AG08395 (cell line): Measurements from ENCODE around the gene VMAC.
A peak's percentile ranks its signal among the peaks of the same experiment; 100 is the strongest.

Source experiments
- DNase-seq: peaks from one replicate; pipeline ENCODE4 v3.0.0; 2012; ENCODE audit warnings: mixed read lengths, low spot score

VMAC gene

DNA sequence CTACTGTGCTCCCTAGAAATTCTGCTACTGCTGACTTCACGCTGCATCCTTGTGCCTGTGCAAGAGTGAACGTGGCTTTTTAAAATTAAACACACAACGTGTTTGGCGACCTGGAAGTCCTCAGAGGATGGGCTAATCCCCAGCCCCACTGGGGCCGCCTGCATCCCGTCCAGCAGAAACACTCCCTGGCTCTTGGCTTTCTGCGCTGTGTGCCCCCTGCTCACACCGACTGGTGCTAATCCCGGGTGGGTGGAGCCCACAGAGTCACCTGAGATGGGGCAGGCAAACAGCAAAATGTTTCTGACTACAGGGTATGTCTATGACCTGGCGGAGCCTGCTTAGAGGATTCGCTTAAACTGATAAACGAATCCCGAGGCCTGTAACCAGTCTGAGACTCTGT, 24.5 kb downstream of the VMAC start:
- DNase-seq, result no peak

DNA sequence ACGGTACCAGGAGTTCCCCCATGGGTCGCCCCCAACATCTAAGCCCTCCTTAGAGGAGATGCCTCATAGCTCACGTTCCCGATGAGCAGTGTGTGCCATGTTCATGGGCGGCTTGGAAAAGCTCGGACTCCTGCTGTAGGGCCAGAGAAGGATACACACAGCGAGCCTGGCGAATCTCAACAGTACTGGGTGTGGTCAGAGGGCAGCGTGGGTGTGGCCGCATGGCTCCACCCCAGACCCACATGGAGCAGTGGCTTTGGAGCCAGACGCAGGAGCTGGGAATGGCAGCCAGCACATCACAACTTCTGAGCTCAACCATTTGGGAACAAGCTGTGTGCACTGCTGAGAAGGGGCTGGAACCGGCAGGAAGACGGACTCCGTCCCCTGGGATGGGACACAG, 25.0 kb downstream of the VMAC start:
- DNase-seq, result peak; percentile 43

DNA sequence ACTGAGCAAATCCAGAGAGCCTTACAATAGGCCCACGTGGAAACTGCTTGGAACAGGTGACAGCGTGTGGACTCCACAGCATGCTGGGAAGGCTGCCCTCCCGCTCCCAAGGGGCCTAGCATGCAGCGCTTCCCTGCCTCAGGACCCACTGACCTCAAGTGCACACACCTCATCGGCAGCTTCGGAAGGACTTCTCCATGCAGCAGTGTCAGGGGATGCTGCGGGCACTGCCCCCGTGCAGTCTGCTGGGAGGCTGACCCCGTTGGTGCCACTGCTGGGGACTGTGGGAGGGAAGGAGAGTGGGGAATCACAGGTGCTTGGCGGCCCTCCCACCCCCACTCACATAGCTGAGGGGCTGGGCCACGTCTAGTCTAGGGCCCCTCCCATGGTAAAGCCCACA, 26.6 kb downstream of the VMAC start:
- DNase-seq, result no peak

DNA sequence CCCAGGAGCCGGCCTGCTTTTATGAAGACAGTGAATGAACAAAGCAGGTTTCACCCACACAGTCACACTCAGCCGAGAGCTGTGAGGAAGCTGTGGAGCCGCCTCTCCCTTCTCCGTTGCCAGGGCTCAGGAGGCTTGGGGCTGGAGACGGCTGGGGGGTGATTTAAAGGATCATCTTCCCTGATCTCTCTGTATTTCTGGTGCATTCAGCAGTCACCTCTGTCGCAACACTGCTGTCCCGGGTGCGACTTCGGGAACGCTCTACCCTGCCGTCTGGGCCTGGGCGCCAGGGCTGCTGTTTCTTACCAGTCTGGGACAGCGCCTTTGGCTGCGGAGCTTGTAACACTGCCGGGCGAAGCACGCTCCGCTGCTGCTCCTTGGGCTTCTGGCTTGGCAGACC, 27.5 kb downstream of the VMAC start:
- no peak for DNase-seq

DNA sequence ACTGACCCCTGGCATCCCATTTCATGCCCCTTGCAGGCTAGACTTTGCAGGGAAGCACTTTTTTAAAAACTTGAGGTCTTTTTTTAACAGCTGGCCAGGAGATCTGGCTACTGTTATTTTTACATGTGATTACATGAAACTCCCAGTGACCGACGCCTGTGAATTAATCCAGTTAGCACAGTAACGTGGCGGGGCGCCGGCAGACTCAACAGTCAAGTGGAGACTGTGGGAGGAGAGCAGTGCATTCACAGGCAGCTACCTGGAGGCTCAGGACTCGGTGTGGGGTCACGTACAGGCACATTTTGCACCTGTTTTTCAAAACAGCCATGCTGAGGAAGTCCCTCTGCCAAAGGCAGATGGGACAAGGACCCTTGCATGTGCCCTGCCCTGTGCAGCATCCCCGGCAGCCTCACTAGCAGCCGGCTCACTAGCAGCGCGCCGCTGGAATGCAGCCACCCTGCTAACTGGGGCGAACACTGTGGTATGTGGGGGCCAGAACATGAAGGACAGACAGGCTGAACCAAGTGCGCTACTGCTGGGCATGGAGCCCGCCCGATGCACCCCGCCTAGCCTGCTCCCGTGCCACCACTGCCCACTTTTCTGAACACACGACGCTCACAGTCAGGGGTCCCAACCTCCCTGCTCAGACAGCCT, 28.1 kb downstream of the VMAC start:
- DNase-seq, result no peak

DNA sequence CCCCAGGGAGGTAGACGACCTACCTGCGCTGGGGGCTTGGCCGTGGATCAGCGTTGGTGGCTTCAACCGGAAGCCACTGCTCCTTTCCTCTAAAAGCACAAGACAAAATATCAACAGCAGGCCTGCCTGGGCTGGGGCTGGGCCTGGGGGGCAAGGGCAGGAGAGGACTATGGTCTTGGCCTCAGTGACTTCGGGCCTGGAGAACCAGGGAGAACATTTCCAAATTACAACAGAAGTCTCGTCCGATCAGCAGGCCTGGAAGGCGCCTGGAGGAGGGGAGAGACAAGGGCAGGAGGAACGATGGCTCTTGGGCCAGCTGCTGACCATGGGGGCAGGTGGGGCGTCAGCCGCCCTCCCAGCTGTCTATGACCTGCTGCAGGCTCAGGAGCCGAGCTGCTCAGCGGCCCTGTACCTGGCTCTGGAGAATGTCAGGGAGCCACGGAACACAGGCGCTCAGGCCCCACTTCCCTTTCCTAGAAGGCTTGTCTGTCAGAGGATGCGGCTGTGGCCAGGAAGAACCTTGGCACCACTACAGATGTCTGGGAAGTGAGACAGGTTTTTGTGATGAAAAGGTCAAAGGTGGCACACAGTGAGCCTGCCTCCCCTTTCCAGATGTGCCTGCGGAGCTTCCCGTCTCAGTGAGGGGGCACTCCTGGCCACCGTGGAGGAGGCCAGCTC, 28.9 kb downstream of the VMAC start:
- DNase-seq, result no peak

DNA sequence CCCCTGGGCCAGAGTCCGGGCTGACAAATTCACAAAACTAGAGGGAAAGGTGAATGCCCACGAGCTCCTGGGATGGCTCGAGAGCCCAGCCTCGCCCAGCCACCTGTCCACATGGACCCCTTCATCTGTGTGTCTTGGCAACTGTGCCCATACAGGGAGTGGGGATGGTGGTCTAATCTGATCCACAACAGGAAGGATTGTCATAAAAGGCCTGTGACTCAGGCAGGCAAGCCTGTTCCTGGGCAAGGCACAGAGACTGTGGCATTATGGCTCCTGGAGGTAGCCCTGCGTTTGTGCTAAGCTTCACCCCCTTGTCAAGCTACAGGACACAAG, 29.4 kb downstream of the VMAC start:
- DNase-seq, result no peak

DNA sequence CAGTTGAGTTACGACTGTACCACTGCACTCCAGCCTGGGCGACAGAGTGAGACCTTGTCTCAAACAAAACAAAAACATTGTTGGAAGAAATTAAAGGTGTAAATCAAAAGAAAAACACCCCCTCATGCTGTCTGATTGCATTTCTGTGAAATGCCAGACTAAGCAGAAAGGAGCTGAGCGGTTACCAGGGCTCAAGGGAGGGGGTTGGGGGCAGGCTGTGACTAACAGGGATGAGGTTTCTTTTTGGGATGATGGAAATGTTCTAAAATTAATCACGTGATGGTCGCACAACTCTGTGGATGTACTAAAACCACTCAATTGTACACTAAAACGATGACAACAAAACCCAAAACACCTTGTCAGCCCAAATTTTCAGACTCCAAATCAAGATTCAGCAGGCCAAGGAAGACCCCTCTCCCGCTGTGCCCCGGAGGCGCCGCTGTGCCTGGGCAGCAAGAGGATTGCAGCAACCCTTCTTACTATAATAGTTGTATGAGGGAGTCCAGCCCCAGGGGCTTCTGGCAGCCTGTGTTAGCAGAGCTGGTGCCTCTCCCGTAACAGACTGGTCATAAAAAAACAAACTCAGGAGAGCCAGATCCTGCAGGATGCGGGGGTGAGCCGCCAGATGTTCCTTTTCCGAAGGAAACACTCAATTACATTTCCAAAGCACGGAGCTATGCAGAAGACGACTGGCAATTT, 30.3 kb downstream of the VMAC start:
- DNase-seq, result peak; percentile 69

DNA sequence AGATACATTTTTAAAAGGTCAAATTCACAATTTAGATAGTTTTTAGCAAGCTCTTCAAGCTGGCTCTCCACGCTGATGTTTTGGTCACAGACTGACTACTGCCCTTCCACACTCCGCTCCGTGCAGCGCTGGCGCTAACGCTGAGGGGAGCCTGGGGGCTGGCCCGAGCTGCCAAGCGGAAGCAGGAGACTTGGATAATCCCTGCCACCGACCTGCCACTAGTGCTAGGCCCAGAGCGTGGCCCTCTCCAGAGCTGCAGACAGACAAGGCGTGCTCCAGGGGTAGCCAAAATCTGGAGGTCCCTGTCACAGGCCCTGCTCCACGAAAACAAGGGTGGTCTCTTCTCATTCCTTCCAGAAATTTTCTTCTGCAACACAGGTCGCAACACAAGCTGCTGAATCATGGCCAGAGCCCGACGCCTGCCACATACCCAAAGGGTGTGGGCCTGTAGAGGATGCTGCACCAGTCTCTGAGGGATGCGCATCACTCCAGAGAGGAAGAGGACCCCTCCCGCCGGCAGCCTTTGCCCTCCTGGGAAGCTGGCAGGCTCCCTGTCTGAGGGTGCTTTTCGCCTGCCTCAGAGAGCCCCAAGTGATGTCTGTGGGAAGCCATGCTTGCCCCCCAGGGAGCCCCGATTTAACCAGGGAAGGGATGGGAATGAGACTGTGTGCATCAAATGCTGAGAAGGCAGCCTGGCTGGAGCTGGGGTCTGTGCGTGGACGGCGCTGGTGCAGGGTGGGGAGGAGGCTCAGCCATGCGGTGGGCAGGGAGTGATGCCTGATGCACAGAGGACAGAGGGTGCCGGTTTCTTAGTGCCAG, 31.0 kb downstream of the VMAC start:
- no peak for DNase-seq

DNA sequence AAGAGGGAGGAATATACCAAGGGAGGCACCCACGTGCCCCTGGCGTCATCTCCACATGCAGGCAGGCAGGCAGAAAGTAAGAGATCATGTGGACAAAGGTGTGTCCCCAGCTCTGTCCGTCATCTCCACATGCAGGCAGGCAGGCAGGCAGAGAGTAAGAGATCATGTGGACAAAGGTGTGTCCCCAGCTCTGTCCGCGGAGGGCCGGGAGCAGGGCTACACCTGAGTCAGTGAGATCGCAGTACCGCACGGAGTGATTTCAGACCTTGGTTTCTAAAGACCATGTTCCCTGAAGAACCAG, 31.6 kb downstream of the VMAC start:
- DNase-seq, result no peak

DNA sequence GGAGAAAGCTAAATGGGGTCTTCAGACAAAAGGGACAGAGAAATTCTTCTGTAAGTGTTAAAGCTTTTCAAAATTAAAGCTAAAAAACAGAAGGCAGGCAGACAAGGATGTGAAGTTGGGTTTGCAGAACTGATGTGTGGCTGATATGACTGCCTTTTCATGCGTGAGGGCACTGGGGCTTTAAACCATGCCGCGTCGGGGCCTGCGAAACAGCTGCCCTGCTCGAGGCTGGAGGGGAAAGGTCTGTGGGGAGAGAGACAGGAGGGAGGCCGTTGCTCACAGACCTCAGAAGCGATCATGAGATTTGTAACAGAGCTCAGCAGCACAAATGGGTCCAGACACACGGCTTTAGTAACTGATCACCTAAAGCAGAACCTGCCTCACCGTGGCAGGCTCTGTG, 32.9 kb downstream of the VMAC start:
- no peak for DNase-seq

DNA sequence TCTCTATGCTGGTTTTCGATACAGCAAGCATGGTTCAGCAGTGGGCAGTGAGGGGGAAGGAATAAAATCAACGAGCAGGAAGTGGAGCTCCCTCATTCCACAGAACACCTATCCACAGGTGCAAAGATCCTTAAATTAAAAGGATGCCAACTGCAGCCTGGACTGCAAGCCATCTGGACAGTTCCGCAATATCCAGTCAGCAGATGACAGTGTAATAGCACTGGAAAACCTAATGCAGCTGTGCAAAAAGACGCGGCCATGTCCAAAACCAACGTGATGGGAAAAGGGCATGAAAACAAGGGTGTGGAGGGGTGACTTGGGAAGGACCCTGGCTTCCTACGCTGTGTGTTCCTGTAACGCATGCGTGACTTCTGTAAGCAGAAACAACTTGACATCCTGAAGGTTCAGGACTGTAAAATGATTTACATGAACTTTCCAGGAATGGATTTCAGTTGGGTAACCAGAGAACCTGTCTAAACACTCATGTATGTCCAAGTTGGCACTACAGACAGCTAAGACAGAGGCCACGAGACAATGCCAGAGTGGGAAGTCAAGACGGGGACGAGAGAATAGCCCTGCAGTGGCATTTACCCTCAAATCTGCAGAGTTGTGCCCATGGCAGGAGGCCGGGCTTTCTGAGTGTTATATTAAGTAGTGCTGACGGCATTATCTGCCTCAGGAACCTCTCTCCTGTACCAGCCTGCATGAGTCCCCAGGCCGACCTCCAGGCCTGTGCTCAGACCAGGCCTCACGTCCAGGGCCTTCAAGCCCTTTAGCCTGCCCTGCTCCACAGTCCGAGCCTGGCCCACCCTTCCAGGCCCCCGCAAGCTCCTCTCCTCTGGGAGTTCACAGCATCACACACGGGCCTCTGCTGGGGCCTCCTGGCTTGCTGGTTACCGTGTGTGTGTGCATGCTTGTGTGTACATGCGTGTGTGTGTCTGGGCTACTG, 35.9 kb downstream of the VMAC start:
- no peak for DNase-seq

DNA sequence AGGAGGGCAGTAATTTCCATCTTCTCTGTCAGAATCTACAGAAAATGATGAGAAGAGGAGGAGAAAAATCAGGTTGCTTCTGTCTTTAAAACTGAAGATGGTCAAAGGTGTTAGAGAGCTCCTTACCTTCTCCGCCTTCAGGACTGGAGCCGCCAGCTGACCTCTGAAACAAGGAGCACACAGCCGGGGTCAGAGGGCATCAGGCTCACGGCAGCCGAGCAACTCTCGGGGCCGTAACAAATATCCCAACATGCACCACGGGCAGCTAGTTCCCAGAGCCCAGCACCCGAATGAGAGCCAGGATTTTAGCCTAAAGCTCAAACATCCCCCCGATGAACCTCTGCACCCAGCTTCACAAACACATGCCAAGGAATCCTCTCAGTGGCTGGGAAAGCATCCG, 37.0 kb downstream of the VMAC start:
- DNase-seq, result no peak

DNA sequence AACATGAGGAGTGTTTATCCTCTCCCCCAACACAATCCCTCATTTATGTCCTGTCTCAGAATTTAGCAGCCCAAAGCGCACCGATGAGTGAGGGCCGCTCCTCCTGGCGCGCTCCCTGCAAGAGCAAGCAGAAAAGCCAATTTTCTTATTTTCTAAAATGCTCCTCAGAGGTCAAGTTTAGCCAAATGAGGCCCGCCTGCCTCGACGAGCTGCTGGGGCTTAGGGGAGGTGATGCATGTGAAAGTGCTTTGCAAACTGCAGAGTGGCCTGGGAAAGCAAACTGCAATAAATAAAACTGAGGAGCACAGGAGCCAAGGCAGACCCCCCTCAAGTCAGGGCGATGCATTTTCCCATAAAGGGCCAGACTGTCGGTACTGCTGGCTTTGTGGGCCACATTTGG, 38.4 kb downstream of the VMAC start:
- no peak for DNase-seq

DNA sequence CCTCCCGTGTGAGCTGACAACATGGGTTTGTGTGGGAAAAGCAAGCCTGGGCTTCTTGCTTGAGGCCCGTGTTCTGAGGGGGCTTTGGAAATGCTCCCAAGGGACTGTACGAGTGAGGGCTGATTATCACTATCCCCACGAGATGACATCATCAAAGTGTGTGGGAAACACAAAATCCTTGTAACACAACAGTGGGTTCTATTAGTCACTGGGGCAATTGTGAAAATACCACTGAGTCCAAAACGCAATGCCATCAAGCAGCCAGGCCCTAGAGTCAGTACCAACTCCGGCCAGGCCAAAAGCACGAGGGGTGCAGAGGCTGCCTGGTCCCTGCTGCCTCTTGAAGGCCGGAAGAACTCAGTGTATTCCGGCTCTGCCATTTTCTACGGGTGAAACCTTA, 39.0 kb downstream of the VMAC start:
- DNase-seq, result no peak

DNA sequence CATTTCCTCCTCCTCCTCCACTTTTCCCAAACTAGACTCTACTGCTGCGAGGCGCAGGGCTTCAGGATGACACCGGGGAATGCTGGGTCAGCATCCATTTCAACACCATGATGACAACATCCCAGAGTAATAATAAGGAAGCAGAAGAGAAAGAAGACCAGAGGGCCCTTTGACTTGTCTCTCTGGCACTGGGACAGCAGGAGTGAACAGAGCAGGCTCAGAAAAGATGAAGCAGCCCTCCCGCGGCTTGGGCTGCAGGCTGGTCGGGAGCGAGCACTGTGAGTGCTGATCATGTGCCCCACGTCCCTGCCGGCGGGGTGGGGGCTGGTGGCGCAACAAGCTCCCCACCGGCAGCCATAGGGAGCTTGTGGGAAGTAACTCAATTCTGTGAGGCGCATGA, 42.8 kb downstream of the VMAC start:
- DNase-seq, result peak; percentile 72

DNA sequence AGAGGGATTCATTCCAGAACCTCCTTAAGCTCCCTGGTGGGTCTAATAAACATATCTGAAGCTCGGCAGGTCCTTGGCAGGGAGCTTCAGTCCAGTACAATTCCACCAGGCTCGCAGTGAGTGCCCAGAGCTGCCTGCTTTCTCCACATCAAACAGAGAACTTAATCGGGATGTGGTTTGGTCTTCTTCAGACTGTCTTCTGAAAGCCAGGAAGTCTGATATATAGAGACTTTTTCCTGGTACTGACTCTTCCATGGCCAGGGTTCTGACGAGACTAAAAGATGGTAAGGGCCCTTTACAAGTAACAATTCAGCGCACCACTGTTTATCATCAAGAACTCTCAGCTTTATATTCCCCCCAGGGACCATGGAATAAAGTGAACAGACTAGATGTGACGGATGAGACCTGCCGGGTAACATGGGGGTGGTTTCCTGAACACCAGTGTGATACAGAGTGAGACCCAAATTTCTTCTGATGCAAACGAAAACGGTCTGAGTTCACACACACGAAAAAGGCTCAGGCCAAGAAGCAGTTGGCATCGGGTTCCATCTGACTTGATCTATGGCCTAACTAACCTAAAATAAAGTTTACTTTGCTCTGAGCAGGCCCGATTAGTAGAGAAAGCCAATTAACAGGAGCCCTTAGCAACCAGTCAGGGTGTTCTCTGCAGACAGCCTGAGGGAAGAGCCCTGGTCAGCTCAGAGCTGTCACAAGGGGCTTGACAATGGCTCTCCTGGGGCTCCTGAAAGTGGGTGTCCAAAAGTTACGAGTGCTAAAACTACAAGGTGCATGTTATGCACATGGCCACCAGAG, 44.3 kb downstream of the VMAC start:
- no peak for DNase-seq

DNA sequence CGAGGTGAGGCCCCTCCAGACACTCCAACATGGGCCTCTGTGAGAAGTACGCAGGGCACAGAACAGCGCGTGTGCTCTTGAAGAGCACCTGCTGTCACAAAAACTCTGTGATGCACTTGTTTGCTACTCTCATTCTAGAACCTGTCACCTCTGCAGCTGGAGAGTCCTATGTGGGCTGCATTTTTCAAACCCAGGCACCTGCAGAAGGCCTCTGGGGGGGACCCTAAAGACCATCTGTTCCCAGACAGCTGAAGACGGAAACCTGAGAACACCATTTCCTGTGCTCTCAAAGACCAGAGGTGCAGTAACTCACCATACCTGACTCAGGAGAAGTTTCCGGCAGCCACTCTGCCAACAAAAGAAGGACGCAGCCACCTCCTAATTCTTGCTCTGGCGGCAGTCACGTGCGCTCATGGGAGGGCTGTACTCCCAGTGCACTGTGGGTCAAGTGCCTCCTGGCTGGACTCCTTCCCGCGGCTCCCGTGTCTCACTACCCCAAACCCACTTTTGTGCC, 45.2 kb downstream of the VMAC start:
- DNase-seq, result no peak

DNA sequence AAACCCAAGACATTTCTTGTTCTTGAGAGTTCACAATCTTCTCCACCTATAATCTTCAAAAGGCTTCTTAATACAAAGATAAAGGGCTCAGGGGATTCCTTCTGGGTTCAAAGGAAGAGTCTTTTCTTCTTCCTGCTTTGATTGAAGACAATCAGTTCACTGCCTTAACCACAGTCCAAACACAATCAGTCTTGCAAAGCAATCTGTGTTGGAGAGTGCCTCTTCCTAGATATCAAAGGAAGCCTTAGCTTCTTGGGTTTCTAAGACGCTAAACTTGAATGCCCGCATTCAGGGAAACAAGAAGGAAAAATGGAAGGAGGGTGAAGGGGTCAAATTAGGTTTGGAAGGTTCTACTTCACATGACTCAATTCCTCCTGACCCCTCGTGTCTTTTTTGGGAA, 46.1 kb downstream of the VMAC start:
- DNase-seq, result no peak

DNA sequence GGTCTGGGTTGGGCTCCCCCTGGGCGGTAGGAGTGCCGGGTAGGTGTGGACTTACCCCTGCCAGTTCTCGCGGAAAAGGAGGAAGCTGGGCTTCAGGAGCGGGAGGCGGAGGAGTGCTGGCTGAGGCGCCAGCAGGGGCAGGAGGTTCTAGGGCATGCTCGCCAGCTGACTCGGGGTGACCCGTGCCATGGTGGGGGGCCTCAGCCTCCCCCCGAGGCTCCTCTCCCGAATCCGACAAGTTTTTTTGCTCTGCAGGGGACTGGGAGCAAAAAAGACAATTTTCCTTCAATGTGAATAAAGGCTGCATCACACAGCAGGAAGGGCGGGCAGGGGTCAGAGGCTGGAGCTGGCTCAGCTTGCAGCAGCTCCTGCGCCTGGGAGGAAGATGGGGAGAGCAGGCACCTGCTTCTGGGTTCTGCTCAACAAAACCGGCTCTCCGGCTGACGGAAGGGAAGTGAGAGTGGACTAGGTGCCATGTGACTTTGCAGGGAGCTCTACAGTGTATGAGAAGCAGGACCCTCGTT, 46.7 kb downstream of the VMAC start:
- DNase-seq, result no peak
